Mononuclear cell (primary cell): ENCODE measurements around the gene OR10G8. TPM values are rescaled to one million over a fixed set of nuclear protein-coding genes. Genes with fewer than 3 reads are reported as not detected.
"Not testable (repeated sequence)": the region's sequence is repeated elsewhere in the genome, so short reads cannot be mapped to it uniquely, and the experiment has no call there.

Experiments used
- H3K27me3 ChIP-seq: 2 replicates; pipeline ENCODE4 v1.6.0; 2011; ENCODE audit warnings: low read length, control low read depth; ENCODE audit not compliant: insufficient read depth
- H3K4me1 ChIP-seq: 2 replicates; pipeline ENCODE4 v1.5.1; 2011; ENCODE audit warnings: mild to moderate bottlenecking, low read length, control low read depth; ENCODE audit not compliant: insufficient read depth
- H3K4me3 ChIP-seq: 2 replicates; pipeline ENCODE4 v1.5.1; 2011; ENCODE audit warnings: mild to moderate bottlenecking, low read length, moderate library complexity
- H3K9me3 ChIP-seq: 2 replicates; pipeline ENCODE4 v1.5.1; 2011; ENCODE audit warnings: low read depth, mild to moderate bottlenecking, control low read depth, low read length
- total RNA-seq: library from RNA; depleted of rRNA; stranded (reverse); fragments of >200 nt; gene quantifications from one replicate; pipeline ENCODE4 v1.2.3, GENCODE V29; 2012

Gene OR10G8, protein sequence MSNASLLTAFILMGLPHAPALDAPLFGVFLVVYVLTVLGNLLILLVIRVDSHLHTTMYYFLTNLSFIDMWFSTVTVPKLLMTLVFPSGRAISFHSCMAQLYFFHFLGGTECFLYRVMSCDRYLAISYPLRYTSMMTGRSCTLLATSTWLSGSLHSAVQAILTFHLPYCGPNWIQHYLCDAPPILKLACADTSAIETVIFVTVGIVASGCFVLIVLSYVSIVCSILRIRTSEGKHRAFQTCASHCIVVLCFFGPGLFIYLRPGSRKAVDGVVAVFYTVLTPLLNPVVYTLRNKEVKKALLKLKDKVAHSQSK
- total RNA-seq, result not detected

- no peaks in the 10 kb centered on the region for H3K9me3 ChIP-seq
- H3K27me3 ChIP-seq, result no peaks in the 10 kb centered on the region
- H3K4me3 ChIP-seq, result no peak within 1 kb of the TSS
- H3K4me1 ChIP-seq, result no peaks in the 10 kb centered on the region
These were observed at the start of gene OR10G8 for GRCh38 chr11:124026498-124026897. TSS of gene OR10G8 (plus strand) at chr11:124026798. CDS start at chr11:124029623, 2,825 bp downstream.

DNA sequence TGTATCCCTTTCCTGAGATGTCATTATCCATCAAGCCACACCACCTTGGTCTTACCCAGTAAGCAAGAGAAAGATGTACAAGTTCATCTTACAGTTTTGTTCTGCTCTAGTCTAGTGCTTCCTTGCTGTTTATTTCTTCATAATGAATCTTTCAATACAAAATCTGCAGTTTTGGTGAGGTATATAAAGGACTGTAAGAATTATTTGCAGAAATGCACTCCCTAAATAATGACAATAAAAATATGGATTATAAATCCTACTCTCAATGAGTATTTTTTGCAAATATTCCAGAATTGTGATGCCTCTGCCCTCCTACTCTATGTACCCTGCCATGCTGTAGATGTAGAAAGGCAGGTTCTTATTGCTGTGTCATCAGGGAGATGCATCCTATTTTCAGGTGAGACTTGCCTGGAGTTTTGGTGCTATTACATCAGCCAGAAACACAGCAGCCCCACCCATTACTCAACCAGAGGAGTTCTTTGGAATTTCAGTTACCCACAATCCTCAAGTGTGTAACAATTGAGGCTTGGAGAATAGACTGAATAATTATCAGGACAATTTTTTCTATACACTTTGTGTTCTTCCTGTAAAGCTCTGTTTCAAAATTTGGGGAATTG is 48.8 kb upstream of the OR10G8 start, which contains the start of gene OR10S1:
Gene OR10S1, minus strand, starts transcription at position 51 of the 617 bp plus-strand sequence. CDS start 117 bp downstream, outside the sequence.
- no peaks in the 10 kb centered on the region for H3K4me1 ChIP-seq
- H3K27me3 ChIP-seq, result no peaks in the 10 kb centered on the region
- H3K9me3 ChIP-seq, result no peaks in the 10 kb centered on the region
- no peak within 1 kb of the TSS for H3K4me3 ChIP-seq

- H3K9me3 ChIP-seq, result no peaks in the 10 kb centered on the region
- no peaks in the 10 kb centered on the region for H3K4me1 ChIP-seq
- H3K27me3 ChIP-seq, result no peaks in the 10 kb centered on the region
- no peak overlapping the region for H3K4me3 ChIP-seq
These were observed 47.3 kb upstream of the OR10G8 start for GRCh38 chr11:123979311-123979710.

GRCh38 chr11:123995119-123995518 is 31.5 kb upstream of the OR10G8 start, which contains the start of gene OR10G6:
TSS of gene OR10G6 (minus strand) at chr11:123995161. CDS start at chr11:123995161, 0 bp downstream.
- H3K27me3 ChIP-seq, result no peaks in the 10 kb centered on the region
- no peaks in the 10 kb centered on the region for H3K9me3 ChIP-seq
- no peaks in the 10 kb centered on the region for H3K4me1 ChIP-seq
- no peak within 1 kb of the TSS for H3K4me3 ChIP-seq

- Histone ChIP-seq H3K27me3 (no peaks in the 10 kb centered on the region), H3K4me1 (no peaks in the 10 kb centered on the region), H3K9me3 (no peaks in the 10 kb centered on the region), H3K4me3 (no peak within 1 kb of the TSS)
These were observed 13.9 kb upstream of the OR10G8 start, which contains the start of gene OR10G4 for GRCh38 chr11:124012697-124013096. TSS of gene OR10G4 (plus strand) at chr11:124012997. CDS start at chr11:124015575, 2,578 bp downstream.

GRCh38 chr11:124015837-124016236 is 10.8 kb upstream of the OR10G8 start:
- H3K27me3 ChIP-seq, H3K9me3 ChIP-seq, H3K4me3 ChIP-seq, H3K4me1 ChIP-seq: not testable (repeated sequence)

DNA sequence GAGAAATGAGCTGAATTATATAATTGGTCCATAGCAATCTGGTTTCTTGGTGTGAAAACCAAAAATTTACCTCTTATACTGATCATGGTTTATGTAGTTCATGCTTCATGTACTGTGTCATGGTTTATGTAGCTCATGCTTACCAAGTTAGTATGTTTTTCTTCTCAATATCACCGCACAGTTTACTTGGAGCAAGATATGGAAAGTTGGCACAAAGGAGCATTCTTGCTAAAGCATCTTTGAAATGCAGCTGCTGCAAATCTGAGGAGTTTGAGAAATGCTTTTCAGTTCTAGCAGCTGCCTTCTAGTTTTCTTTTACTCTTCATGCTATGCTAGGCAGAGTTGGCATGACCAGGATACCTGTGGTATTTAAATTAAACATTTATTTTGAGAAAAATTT is 10.1 kb downstream of the OR10G8 start:
- Histone ChIP-seq H3K4me3 (no peak overlapping the region), H3K27me3 (no peaks in the 10 kb centered on the region), H3K9me3 (no peaks in the 10 kb centered on the region), H3K4me1 (no peaks in the 10 kb centered on the region)

- Histone ChIP-seq H3K27me3 (no peaks in the 10 kb centered on the region), H3K4me1 (no peaks in the 10 kb centered on the region), H3K4me3 (no peak overlapping the region), H3K9me3 (no peaks in the 10 kb centered on the region)
These were observed 13.0 kb downstream of the OR10G8 start for GRCh38 chr11:124039557-124039956.

DNA sequence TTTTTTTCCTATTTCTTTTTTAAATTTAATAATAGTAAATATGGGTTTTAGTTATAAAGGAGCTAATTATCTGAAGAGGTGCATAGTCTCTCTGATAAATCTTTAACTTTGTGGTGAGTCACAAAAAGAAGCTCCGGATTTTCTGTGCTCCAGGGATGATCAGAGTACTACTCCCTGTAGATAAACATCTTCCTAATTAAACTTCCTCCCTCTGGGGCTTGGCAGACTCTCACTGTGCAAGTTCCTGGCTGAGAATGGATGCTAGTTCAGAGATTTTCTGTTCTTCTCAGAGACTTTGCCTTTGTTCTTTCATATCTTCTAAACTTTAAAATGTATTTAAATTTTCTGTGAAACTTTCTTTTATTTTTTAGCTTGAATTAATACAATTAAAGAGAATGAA is 14.7 kb downstream of the OR10G8 start, which contains the start of gene OR10G7:
Gene OR10G7, minus strand, starts transcription at position 72 of the 400 bp plus-strand sequence. CDS start 2,324 bp downstream, outside the sequence.
- H3K4me1 ChIP-seq, result no peaks in the 10 kb centered on the region
- H3K27me3 ChIP-seq, result peaks cover 2% of the 10 kb centered on the region
- no peaks in the 10 kb centered on the region for H3K9me3 ChIP-seq
- H3K4me3 ChIP-seq, result no peak within 1 kb of the TSS

DNA sequence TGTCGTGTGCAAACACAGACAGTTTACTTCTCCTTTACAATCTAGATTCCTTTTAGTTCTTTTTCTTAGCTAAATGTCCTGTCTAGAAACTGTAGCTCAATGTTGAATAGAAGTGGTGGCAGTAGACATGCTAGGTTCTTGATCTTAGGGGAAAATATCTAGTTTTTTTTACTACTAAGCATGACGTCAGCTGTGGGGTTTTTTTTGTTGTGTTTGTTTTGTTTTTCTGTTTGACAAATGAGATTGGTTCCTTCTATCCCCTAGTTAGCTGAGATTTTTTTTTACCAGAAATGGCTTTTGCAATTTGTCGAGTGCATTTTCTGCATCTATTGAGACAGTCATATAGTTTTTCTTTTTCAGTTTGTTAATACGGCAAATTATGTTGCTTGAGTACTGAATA is 16.8 kb downstream of the OR10G8 start:
- H3K4me1 ChIP-seq, result no peaks in the 10 kb centered on the region
- H3K27me3 ChIP-seq, result peaks cover 4% of the 10 kb centered on the region
- H3K4me3 ChIP-seq, result no peak overlapping the region
- no peaks in the 10 kb centered on the region for H3K9me3 ChIP-seq

DNA sequence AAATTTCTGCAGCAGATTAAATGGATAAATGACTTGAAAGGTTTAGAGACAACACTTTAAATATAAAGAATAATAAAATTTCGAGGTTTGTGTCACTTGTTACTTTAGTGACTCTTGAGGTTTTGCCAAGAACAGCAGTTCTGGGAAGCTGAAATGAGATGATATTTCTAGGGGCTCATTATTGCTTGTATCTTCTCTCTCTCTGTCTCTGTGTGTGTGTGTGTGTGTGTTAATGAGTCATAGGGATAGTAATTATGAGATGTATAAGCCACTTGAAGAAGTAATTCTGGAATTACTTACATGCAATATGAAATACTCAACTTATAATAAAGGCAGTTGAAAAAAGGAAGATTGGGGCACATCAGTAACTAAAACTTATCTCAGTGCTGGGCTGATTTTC is 24.1 kb downstream of the OR10G8 start:
- H3K4me3 ChIP-seq, result no peak overlapping the region
- H3K9me3 ChIP-seq, result no peaks in the 10 kb centered on the region
- H3K27me3 ChIP-seq, result peaks cover 4% of the 10 kb centered on the region
- no peaks in the 10 kb centered on the region for H3K4me1 ChIP-seq

DNA sequence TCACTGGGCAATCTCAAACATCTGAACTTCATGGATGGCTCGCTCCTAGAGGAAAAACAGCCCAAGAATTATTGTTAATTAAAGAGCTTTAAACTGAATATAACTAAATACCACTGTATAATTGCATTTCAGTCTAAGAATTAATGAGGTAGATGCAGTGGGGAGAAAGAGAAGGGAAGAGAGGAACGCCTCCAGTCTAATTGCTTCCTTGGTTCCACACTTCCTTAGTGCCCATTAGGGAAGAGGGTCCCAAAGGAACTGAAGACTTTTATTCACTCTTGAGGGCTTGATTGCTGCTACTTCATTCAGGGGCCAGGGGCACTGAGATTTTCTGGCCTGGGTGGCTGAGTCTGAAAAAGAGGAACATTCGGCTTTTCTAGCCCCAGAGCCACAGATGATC is 26.4 kb downstream of the OR10G8 start:
- Histone ChIP-seq H3K9me3 (no peaks in the 10 kb centered on the region), H3K4me3 (no peak overlapping the region), H3K27me3 (no peaks in the 10 kb centered on the region), H3K4me1 (no peaks in the 10 kb centered on the region)

- no peaks in the 10 kb centered on the region for H3K9me3 ChIP-seq
- peaks cover 21% of the 10 kb centered on the region for H3K4me1 ChIP-seq
- peaks cover 9% of the 10 kb centered on the region for H3K27me3 ChIP-seq
- H3K4me3 ChIP-seq, result no peak overlapping the region
These were observed 42.1 kb downstream of the OR10G8 start for GRCh38 chr11:124068601-124069110.

DNA sequence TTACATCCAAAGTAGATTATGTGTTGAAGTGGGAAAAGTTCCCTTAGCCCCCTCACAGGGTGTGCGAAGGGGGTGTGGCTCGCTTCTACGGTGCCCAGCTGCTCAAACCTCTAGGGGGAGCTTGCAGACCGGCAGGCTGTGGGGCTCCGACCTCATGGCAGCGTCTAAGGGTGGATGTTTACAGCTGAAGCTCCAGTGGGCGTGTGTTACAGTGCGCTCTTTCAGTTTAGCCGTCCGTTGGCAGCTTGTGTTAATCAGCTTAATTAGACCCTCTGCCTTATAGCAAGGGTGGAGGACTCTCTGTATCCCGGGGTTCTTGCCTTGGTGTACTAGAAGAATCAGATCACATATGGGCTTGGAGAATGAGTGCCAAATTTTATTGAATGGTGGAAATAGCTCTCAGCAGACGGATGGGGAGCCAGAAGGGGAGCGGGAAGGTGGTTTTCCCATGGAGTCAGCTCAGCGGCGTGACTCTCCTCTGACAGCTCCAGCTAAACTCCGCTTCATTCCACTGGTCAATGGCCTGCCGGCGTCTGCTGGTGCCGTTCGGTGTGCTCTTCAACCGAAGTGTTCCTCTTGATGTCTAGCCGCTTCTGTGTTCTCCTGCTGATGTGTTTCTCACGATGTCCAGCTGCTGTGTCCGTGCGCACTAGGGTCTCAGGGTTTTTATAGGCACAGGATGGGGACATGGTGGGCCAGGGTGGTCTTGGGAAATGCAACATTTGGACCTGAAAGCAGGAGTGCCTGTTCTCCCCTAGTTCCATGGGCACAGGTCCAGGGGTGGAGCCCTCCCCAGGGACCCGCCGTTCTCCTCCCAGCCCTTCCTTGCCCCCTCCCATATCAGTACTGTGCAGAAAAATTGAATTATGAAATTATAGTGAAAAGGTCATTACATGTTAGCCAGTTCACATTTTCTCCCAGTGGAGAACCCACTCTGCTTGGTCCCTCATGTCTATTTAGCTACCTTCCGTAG is 43.1 kb downstream of the OR10G8 start:
- peaks cover 21% of the 10 kb centered on the region for H3K4me1 ChIP-seq
- H3K27me3 ChIP-seq, result peaks cover 6% of the 10 kb centered on the region
- H3K4me3 ChIP-seq, result no peak overlapping the region
- H3K9me3 ChIP-seq, result no peaks in the 10 kb centered on the region
